Stimulated activated naive CD4-positive, alpha-beta T cell treated with Interleukin-2 at 50 U/mL for 16 hours (primary cell): ENCODE data around the gene CARMIL3.

Experiments used
- DNase-seq: peaks from one replicate; lab custom pipeline; 2025; lab: John Stamatoyannopoulos, UW

Gene CARMIL3

GRCh38 chr14:24078146-24078545 is 26.3 kb downstream of the CARMIL3 start:
- DNase-seq, result no peak

- no peak for DNase-seq
Observed at GRCh38 chr14:24079491-24080141, 27.8 kb downstream of the CARMIL3 start.

GRCh38 chr14:24080142-24080530 is 28.3 kb downstream of the CARMIL3 start:
- no peak for DNase-seq

GRCh38 chr14:24080888-24081738 is 29.3 kb downstream of the CARMIL3 start:
- DNase-seq, result peak; percentile 69

- no peak for DNase-seq
Observed at GRCh38 chr14:24081739-24082211, 30.0 kb downstream of the CARMIL3 start.

GRCh38 chr14:24082411-24083080 is 30.7 kb downstream of the CARMIL3 start:
- no peak for DNase-seq

- no peak for DNase-seq
Observed at GRCh38 chr14:24083462-24083861, 31.7 kb downstream of the CARMIL3 start.

GRCh38 chr14:24084440-24084839 is 32.6 kb downstream of the CARMIL3 start:
- DNase-seq, result no peak

GRCh38 chr14:24085215-24085614 is 33.4 kb downstream of the CARMIL3 start:
- DNase-seq, result no peak

- no peak for DNase-seq
Observed at GRCh38 chr14:24086193-24086955, 34.6 kb downstream of the CARMIL3 start.

GRCh38 chr14:24087004-24087403 is 35.2 kb downstream of the CARMIL3 start:
- no peak for DNase-seq

- DNase-seq, result no peak
Observed at GRCh38 chr14:24088095-24088494, 36.3 kb downstream of the CARMIL3 start.

GRCh38 chr14:24089890-24090289 is 38.1 kb downstream of the CARMIL3 start:
- no peak for DNase-seq

- no peak for DNase-seq
Observed at GRCh38 chr14:24092110-24092504, 40.3 kb downstream of the CARMIL3 start.

GRCh38 chr14:24092505-24093206 is 40.8 kb downstream of the CARMIL3 start:
- DNase-seq, result no peak

GRCh38 chr14:24093207-24093900 is 41.5 kb downstream of the CARMIL3 start:
- no peak for DNase-seq

GRCh38 chr14:24093901-24094840 is 42.4 kb downstream of the CARMIL3 start, which contains the start of gene PCK2:
Gene PCK2 (plus strand): TSS chr14:24094311. CDS start chr14:24094406, 95 bp downstream.
- DNase-seq, result peak; percentile 92

GRCh38 chr14:24094841-24095270 is 43.0 kb downstream of the CARMIL3 start:
- no peak for DNase-seq
